Upper lobe of right lung (tissue), 1 donor: ENCODE measurements around the gene SPATA45. TPM values are rescaled to one million over a fixed set of nuclear protein-coding genes. Genes with fewer than 3 reads are reported as not detected.

Source experiments
- ATAC-seq: fragments of 200-7000 bp; cut with Tn5 transposase; one replicate; pipeline ENCODE4 v1.9.1; 2020; ENCODE audit warnings: mild to moderate bottlenecking, moderate library complexity
- DNase-seq: peaks from one replicate; pipeline ENCODE4 v3.0.0-alpha.2; 2020
- H3K27ac ChIP-seq: fragments of 200-600 bp; one replicate; pipeline ENCODE4 v1.8.0; 2022
- H3K27me3 ChIP-seq: fragments of 200-600 bp; one replicate; pipeline ENCODE4 v1.8.0; 2022; ENCODE audit warnings: mild to moderate bottlenecking
- H3K36me3 ChIP-seq: fragments of 200-600 bp; one replicate; pipeline ENCODE4 v1.8.0; 2022
- H3K4me1 ChIP-seq: fragments of 200-600 bp; one replicate; pipeline ENCODE4 v1.8.0; 2022
- H3K4me3 ChIP-seq: fragments of 200-600 bp; one replicate; pipeline ENCODE4 v1.8.0; 2022; ENCODE audit warnings: mild to moderate bottlenecking
- H3K9me3 ChIP-seq: fragments of 200-600 bp; one replicate; pipeline ENCODE4 v1.8.0; 2022
- intact Hi-C: fragments of 100-400 bp; cut with DNase I; formaldehyde crosslinking; loops from one replicate; pipeline ENCODE4 v1.11.0; 2022
- total RNA-seq: library from RNA; stranded (reverse); fragmentation: NEBNext Ultra II Directional; extraction: Animal tissue kit (Norgen Biotek cat#: 25700); gene quantifications from one replicate; pipeline ENCODE4 v1.2.1, GENCODE V29; 2021
- TF ChIP-seq, protein P1 (sequence below): fragments of 200-600 bp; IDR thresholded peaks from one replicate; pipeline ENCODE4 v1.8.0; 2022; ENCODE audit warnings: antibody characterized with exemption
- donor health status: DM: no; HTN: yes; CAD: no; lungs with severe emphysema.

The SPATA45 gene
- total RNA-seq, 1 donor from 2014 or later, result not detected

DNA sequence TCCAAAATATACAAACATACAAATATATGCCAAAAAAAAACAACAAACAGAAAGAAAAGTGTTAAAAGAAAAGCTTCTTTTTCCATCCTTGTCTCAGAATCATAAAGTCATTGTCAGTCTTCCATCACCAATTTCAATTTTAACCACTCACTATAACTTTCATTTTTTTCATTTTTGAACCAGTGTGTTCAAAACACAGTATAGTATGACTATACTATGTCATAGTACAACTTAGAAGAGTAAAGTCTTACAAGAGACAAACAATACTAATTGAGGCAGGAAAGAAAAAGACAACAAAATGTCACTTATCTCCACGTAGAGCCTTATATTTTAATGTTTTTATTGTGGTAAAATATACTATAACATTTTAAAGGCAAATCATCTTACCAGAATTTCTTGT lies 63.5 kb downstream of the SPATA45 start:
- Histone ChIP-seq H3K4me1 (no peaks in the 10 kb centered on the region), H3K27ac (no peak overlapping the region), H3K36me3 (peaks cover 55% of the 10 kb centered on the region), H3K9me3 (no peaks in the 10 kb centered on the region), H3K27me3 (no peaks in the 10 kb centered on the region), H3K4me3 (no peak overlapping the region)
- intact Hi-C loops, result no loop called here
- DNase-seq, result no peak
- TF ChIP-seq, protein P1, sequence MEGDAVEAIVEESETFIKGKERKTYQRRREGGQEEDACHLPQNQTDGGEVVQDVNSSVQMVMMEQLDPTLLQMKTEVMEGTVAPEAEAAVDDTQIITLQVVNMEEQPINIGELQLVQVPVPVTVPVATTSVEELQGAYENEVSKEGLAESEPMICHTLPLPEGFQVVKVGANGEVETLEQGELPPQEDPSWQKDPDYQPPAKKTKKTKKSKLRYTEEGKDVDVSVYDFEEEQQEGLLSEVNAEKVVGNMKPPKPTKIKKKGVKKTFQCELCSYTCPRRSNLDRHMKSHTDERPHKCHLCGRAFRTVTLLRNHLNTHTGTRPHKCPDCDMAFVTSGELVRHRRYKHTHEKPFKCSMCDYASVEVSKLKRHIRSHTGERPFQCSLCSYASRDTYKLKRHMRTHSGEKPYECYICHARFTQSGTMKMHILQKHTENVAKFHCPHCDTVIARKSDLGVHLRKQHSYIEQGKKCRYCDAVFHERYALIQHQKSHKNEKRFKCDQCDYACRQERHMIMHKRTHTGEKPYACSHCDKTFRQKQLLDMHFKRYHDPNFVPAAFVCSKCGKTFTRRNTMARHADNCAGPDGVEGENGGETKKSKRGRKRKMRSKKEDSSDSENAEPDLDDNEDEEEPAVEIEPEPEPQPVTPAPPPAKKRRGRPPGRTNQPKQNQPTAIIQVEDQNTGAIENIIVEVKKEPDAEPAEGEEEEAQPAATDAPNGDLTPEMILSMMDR, result no peak
- no peak for ATAC-seq

DNA sequence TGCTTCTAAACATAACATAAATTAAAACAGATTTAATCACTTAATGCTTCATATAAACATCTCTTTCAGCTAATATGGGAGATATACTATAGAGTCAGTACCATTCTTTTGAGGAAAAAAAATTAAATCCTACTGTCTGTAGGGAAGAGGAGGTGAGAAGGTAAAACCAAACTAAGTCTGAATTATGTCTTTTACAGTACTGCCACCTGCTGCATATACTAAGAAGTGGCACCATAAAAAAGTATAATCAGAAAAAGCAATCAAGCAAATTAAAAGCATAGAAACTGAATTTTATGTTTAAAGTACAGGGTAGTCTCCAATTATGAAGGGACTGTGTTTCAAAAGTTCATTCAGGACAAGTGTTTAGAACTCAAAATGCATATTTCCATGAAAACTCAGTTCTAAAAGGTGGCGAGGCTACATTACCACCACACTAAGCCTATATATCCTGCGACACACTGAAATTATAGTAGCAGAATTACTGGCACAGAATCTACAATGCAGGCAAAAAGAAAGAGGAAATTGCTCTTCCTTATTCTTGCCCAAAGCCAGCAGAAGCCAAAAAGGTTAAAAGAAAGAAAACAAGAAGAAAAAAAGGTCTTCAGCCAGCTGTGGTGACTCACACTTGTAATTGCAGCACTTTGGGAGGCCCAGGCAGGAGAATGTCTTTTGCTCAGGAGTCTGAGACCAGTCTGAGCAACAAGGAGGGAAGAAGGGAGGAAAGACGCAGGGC lies 64.9 kb downstream of the SPATA45 start:
- peak; percentile 64 for ATAC-seq

DNA sequence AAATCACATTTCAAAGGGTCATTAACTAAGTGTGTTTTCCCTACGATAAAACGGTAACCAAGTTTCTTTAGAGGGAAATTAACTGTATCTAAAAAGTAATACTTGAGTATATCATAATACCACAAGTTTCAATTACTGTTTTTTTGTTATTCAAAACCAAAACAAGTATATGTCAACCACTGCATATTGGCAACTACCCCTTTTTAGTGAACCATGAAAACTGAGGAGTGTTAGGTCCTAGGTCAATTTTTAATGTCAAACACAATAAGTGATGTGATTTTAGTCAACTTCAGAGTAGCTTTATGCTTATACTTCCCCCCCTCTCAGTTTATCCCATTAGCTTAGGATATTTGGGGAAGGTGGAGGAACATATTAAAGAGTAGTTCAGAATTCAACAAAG lies 66.2 kb downstream of the SPATA45 start:
- Histone ChIP-seq H3K9me3 (no peaks in the 10 kb centered on the region), H3K36me3 (peaks cover 44% of the 10 kb centered on the region), H3K4me1 (peaks cover 3% of the 10 kb centered on the region), H3K27ac (no peak overlapping the region), H3K4me3 (no peak overlapping the region), H3K27me3 (no peaks in the 10 kb centered on the region)
- intact Hi-C loops, result no loop called here
- no peak for ATAC-seq
- TF ChIP-seq, protein P1, result no peak
- no peak for DNase-seq

More for the DNA sequence above, 64.9 kb downstream of the SPATA45 start:
- H3K4me3 ChIP-seq, result no peak overlapping the region
- no peak overlapping the region for H3K27ac ChIP-seq
- TF ChIP-seq, protein P1, result peak; percentile 64
- no peaks in the 10 kb centered on the region for H3K4me1 ChIP-seq
- intact Hi-C loops, result no loop called here
- H3K9me3 ChIP-seq, result no peaks in the 10 kb centered on the region
- DNase-seq, result no peak
- H3K36me3 ChIP-seq, result peaks cover 55% of the 10 kb centered on the region
- no peaks in the 10 kb centered on the region for H3K27me3 ChIP-seq

DNA sequence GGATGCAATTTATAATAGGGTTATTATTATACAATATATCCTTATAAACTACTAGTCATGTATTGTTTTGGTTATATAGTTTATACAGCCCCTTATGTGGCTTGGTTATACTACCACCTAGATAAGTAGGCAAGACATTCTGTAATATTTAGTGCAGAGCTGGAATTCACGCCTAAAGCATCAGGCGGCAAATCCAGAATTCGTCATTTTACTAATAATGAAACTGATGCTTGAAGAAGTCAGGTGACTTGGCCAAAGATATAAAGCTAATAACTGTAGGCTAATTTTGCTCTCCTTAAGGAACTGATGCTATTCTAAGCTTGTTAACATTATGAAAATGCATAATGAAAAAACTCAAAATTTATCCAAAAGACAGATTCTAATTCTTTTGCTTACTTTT lies 66.7 kb downstream of the SPATA45 start:
- DNase-seq (no peak), ATAC-seq (no peak)
- Histone ChIP-seq H3K4me3 (no peak overlapping the region), H3K27ac (no peak overlapping the region), H3K4me1 (peaks cover 3% of the 10 kb centered on the region), H3K27me3 (no peaks in the 10 kb centered on the region), H3K9me3 (no peaks in the 10 kb centered on the region), H3K36me3 (peaks cover 39% of the 10 kb centered on the region)
- TF ChIP-seq, protein P1, result no peak
- intact Hi-C loops, result no loop called here

Other genes starting within 250 kb of the SPATA45 start
- 28.9 TPM for gene ATF3, start 238.9 kb downstream of the SPATA45 start, total RNA-seq
- 10.0 TPM for gene BATF3, start 147.8 kb downstream of the SPATA45 start, total RNA-seq
- gene NSL1, start 55.9 kb downstream of the SPATA45 start, total RNA-seq, result 30.2 TPM
- 13.0 TPM for gene TATDN3, start 55.8 kb downstream of the SPATA45 start, total RNA-seq
- 11.3 TPM for gene FLVCR1, start 10.6 kb upstream of the SPATA45 start, total RNA-seq
- gene VASH2, start 102.9 kb upstream of the SPATA45 start, total RNA-seq, result 1.9 TPM
- 32.9 TPM for gene ANGEL2, start 168.2 kb upstream of the SPATA45 start, total RNA-seq
- gene RPS6KC1, start 203.6 kb upstream of the SPATA45 start, total RNA-seq, result 15.1 TPM